K562 (cell line): ENCODE data around the gene SLC7A1.

Experiments
- ARNT ChIP-seq, 2 experiments: fragments of 450-650 bp; IDR thresholded peaks; 2 replicates each; pipeline ENCODE4 v1.6.1; 2016; ENCODE audit warnings: mild to moderate bottlenecking in 1 of 2
- CEBPB ChIP-seq: fragments of 450-650 bp; IDR thresholded peaks from 2 replicates; pipeline ENCODE4 v1.6.1; 2016; ENCODE audit warnings: missing genetic modification characterization, missing compliant biosample characterization
- ETV5 ChIP-seq: sonication (generic); formaldehyde crosslinking; IDR thresholded peaks from 2 replicates; pipeline ENCODE4 v1.4.0; 2020; ENCODE audit warnings: low read depth, mild to moderate bottlenecking, missing genetic modification reagents
- HMG20A ChIP-seq: fragments of 450-650 bp; formaldehyde crosslinking; conservative IDR thresholded peaks from 2 replicates; pipeline ENCODE4 v1.4.0; 2020; ENCODE audit warnings: mild to moderate bottlenecking, mixed read lengths
- HNRNPH1 ChIP-seq: fragments of 200-400 bp; formaldehyde crosslinking; optimal IDR thresholded peaks from 2 replicates; pipeline ENCODE3; 2017; ENCODE audit warnings: low read depth, mild to moderate bottlenecking, low read length, moderate library complexity
- NR2C1 ChIP-seq, 2 experiments: fragments of 450-650 bp; IDR thresholded peaks; 2 replicates each; pipeline ENCODE4 v1.6.1; 2017; ENCODE audit warnings: mild to moderate bottlenecking in 2 of 2, antibody characterized with exemption in 1 of 2, inconsistent platforms in 1 of 2, missing compliant biosample characterization in 1 of 2, missing genetic modification characterization in 1 of 2
- SMARCE1 ChIP-seq: fragments of 450-650 bp; IDR thresholded peaks from 2 replicates; pipeline ENCODE4 v1.7.1; 2016; ENCODE audit warnings: mild to moderate bottlenecking
- TAF9B ChIP-seq: fragments of 450-650 bp; IDR thresholded peaks from 2 replicates; pipeline ENCODE4 v1.6.1; 2018; ENCODE audit warnings: mild to moderate bottlenecking; ENCODE audit not compliant: partially characterized antibody
- YBX1 ChIP-seq: fragments of 450-650 bp; IDR thresholded peaks from 2 replicates; pipeline ENCODE4 v1.7.1; 2016; ENCODE audit warnings: mild to moderate bottlenecking
- ZNF274 ChIP-seq: IDR thresholded peaks from 2 replicates; pipeline ENCODE4 v1.6.1; 2011; ENCODE audit warnings: low read depth, mild to moderate bottlenecking, low read length, moderate library complexity, borderline replicate concordance
- TF ChIP-seq, protein P1 (sequence below), 3 experiments: IDR thresholded peaks in 2 of 3; conservative IDR thresholded peaks in 1 of 3; 2 replicates each; pipeline ENCODE4 v1.5.1; 2011 to 2012; ENCODE audit warnings: low read length in 3 of 3, mild to moderate bottlenecking in 3 of 3, control low read depth in 2 of 3, improper control_type of control experiment in 1 of 3, inconsistent platforms in 1 of 3, low read depth in 1 of 3, mixed read lengths in 1 of 3, moderate library complexity in 1 of 3; ENCODE audit not compliant: insufficient read depth in 2 of 3
- TF ChIP-seq, protein P2 (sequence below): fragments of 200-800 bp; sonication (Bioruptor generic); IDR thresholded peaks from 2 replicates; pipeline ENCODE4 v1.6.1; 2017; ENCODE audit warnings: missing genetic modification characterization, missing compliant biosample characterization
- TF ChIP-seq, protein P3 (sequence below): fragments of 250-450 bp; sonication (Bioruptor Pico); IDR thresholded peaks from 2 replicates; pipeline ENCODE4 v1.4.0; 2020
- TF ChIP-seq, protein P4 (sequence below): sonication (generic); formaldehyde crosslinking; IDR thresholded peaks from 2 replicates; pipeline ENCODE4 v1.8.0; 2023; ENCODE audit warnings: missing genetic modification reagents, mild to moderate bottlenecking, borderline replicate concordance

DNA sequence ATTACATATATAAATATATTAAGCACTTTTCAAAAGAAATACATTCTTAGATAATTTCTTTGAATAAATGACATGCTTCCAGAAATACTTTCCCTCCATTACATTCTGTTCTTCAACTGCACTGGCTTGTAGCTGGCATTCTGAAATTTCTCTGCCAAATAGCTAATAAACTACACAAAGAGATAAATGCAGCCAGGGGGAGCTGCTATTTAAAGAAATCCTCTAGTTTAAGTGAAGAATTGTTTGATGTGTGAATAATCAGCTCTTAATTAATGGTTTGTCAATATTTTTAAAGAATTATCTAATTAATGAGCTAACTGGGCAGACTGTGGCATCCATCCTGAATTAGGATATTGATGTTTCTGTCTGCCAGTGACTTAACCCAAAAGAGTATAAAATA, 30.7 kb downstream of the SLC7A1 start:
- TF ChIP-seq, protein P1, sequence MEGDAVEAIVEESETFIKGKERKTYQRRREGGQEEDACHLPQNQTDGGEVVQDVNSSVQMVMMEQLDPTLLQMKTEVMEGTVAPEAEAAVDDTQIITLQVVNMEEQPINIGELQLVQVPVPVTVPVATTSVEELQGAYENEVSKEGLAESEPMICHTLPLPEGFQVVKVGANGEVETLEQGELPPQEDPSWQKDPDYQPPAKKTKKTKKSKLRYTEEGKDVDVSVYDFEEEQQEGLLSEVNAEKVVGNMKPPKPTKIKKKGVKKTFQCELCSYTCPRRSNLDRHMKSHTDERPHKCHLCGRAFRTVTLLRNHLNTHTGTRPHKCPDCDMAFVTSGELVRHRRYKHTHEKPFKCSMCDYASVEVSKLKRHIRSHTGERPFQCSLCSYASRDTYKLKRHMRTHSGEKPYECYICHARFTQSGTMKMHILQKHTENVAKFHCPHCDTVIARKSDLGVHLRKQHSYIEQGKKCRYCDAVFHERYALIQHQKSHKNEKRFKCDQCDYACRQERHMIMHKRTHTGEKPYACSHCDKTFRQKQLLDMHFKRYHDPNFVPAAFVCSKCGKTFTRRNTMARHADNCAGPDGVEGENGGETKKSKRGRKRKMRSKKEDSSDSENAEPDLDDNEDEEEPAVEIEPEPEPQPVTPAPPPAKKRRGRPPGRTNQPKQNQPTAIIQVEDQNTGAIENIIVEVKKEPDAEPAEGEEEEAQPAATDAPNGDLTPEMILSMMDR (IDR thresholded peaks at IDR 0.05 in 2 of 3, conservative IDR thresholded peaks at IDR 0.05 in 1 of 3; ENCODE audit: insufficient read depth in 2 of 3, low read depth in 1 of 3, low read length in 3 of 3) = no peak
- TF ChIP-seq ETV5 (CRISPR knock-in tag) = no peak
- no peak for TF ChIP-seq HMG20A (CRISPR knock-in tag)
- TF ChIP-seq, protein P2, sequence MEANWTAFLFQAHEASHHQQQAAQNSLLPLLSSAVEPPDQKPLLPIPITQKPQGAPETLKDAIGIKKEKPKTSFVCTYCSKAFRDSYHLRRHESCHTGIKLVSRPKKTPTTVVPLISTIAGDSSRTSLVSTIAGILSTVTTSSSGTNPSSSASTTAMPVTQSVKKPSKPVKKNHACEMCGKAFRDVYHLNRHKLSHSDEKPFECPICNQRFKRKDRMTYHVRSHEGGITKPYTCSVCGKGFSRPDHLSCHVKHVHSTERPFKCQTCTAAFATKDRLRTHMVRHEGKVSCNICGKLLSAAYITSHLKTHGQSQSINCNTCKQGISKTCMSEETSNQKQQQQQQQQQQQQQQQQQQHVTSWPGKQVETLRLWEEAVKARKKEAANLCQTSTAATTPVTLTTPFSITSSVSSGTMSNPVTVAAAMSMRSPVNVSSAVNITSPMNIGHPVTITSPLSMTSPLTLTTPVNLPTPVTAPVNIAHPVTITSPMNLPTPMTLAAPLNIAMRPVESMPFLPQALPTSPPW = no peak
- TF ChIP-seq YBX1 = no peak
- no peak for TF ChIP-seq ZNF274
- TF ChIP-seq, protein P3, sequence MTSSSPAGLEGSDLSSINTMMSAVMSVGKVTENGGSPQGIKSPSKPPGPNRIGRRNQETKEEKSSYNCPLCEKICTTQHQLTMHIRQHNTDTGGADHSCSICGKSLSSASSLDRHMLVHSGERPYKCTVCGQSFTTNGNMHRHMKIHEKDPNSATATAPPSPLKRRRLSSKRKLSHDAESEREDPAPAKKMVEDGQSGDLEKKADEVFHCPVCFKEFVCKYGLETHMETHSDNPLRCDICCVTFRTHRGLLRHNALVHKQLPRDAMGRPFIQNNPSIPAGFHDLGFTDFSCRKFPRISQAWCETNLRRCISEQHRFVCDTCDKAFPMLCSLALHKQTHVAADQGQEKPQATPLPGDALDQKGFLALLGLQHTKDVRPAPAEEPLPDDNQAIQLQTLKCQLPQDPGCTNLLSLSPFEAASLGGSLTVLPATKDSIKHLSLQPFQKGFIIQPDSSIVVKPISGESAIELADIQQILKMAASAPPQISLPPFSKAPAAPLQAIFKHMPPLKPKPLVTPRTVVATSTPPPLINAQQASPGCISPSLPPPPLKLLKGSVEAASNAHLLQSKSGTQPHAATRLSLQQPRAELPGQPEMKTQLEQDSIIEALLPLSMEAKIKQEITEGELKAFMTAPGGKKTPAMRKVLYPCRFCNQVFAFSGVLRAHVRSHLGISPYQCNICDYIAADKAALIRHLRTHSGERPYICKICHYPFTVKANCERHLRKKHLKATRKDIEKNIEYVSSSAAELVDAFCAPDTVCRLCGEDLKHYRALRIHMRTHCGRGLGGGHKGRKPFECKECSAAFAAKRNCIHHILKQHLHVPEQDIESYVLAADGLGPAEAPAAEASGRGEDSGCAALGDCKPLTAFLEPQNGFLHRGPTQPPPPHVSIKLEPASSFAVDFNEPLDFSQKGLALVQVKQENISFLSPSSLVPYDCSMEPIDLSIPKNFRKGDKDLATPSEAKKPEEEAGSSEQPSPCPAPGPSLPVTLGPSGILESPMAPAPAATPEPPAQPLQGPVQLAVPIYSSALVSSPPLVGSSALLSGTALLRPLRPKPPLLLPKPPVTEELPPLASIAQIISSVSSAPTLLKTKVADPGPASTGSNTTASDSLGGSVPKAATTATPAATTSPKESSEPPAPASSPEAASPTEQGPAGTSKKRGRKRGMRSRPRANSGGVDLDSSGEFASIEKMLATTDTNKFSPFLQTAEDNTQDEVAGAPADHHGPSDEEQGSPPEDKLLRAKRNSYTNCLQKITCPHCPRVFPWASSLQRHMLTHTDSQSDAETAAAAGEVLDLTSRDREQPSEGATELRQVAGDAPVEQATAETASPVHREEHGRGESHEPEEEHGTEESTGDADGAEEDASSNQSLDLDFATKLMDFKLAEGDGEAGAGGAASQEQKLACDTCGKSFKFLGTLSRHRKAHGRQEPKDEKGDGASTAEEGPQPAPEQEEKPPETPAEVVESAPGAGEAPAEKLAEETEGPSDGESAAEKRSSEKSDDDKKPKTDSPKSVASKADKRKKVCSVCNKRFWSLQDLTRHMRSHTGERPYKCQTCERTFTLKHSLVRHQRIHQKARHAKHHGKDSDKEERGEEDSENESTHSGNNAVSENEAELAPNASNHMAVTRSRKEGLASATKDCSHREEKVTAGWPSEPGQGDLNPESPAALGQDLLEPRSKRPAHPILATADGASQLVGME (CRISPR knock-in tag) = no peak
- TF ChIP-seq HNRNPH1 = no peak
- no peak for TF ChIP-seq ARNT (IDR thresholded peaks at IDR 0.05)
- TF ChIP-seq SMARCE1 = no peak
- TF ChIP-seq, protein P4, sequence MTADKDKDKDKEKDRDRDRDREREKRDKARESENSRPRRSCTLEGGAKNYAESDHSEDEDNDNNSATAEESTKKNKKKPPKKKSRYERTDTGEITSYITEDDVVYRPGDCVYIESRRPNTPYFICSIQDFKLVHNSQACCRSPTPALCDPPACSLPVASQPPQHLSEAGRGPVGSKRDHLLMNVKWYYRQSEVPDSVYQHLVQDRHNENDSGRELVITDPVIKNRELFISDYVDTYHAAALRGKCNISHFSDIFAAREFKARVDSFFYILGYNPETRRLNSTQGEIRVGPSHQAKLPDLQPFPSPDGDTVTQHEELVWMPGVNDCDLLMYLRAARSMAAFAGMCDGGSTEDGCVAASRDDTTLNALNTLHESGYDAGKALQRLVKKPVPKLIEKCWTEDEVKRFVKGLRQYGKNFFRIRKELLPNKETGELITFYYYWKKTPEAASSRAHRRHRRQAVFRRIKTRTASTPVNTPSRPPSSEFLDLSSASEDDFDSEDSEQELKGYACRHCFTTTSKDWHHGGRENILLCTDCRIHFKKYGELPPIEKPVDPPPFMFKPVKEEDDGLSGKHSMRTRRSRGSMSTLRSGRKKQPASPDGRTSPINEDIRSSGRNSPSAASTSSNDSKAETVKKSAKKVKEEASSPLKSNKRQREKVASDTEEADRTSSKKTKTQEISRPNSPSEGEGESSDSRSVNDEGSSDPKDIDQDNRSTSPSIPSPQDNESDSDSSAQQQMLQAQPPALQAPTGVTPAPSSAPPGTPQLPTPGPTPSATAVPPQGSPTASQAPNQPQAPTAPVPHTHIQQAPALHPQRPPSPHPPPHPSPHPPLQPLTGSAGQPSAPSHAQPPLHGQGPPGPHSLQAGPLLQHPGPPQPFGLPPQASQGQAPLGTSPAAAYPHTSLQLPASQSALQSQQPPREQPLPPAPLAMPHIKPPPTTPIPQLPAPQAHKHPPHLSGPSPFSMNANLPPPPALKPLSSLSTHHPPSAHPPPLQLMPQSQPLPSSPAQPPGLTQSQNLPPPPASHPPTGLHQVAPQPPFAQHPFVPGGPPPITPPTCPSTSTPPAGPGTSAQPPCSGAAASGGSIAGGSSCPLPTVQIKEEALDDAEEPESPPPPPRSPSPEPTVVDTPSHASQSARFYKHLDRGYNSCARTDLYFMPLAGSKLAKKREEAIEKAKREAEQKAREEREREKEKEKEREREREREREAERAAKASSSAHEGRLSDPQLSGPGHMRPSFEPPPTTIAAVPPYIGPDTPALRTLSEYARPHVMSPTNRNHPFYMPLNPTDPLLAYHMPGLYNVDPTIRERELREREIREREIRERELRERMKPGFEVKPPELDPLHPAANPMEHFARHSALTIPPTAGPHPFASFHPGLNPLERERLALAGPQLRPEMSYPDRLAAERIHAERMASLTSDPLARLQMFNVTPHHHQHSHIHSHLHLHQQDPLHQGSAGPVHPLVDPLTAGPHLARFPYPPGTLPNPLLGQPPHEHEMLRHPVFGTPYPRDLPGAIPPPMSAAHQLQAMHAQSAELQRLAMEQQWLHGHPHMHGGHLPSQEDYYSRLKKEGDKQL (CRISPR knock-in tag) = no peak
- no peak for TF ChIP-seq NR2C1 (IDR thresholded peaks at IDR 0.05)
- no peak for TF ChIP-seq NR2C1 (tag; IDR thresholded peaks at IDR 0.05)
- no peak for TF ChIP-seq CEBPB (tag)
- no peak for TF ChIP-seq TAF9B
